ENCODE data around the gene MTHFD2. TPM values are rescaled to one million over a fixed set of nuclear protein-coding genes. Genes with fewer than 3 reads are reported as not detected.

MTHFD2 gene
- total and polyA plus RNA-seq, 2 experiments from 2014 or later = 144 to 215 TPM

- Histone ChIP-seq H3K4me1 (ENCODE audit: insufficient read depth) (no peaks in the 10 kb centered on the region), H3K4me2 (ENCODE audit: unreplicated experiment) (no peak overlapping the region), H4K20me1 (ENCODE audit: insufficient read depth) (no peaks in the 10 kb centered on the region), H3K36me3 (ENCODE audit: low read depth) (no peaks in the 10 kb centered on the region), H3F3A (ENCODE audit: insufficient read depth) (no peaks in the 10 kb centered on the region), H3K9ac (no peak overlapping the region), H3K27ac (no peak overlapping the region), H3K9me3 (ENCODE audit: low read depth) (no peaks in the 10 kb centered on the region), H3K4me3 (no peak overlapping the region), H2AFZ (no peak overlapping the region), H3K9me2 (ENCODE audit: insufficient read depth) (no peaks in the 10 kb centered on the region), H3K27me3 (replicated peaks; ENCODE audit: insufficient read depth) (no peaks in the 10 kb centered on the region), H3K79me2 (ENCODE audit: insufficient read depth) (no peaks in the 10 kb centered on the region)
- in situ Hi-C loops (cut with MboI) = no loop called here
- TF ChIP-seq EZH2phosphoT487 (IDR thresholded peaks at IDR 0.05; ENCODE audit: insufficient read depth, low read depth) (no peak), EZH2 (IDR thresholded peaks at IDR 0.05; ENCODE audit: insufficient read depth, poor library complexity, severe bottlenecking) (no peak)
- 91 to 92% methylated on average over 6 of the region's 6 CpGs for WGBS, 2 experiments (ENCODE audit: low coverage in 1 of 2, low lambda C conversion rate in 2 of 2, missing lambda C conversion rate in 2 of 2)
- DNase-seq = no peak
Observed at GRCh38 chr2:74232426-74232825, 34.0 kb downstream of the MTHFD2 start.

- H4K20me1 ChIP-seq (ENCODE audit: insufficient read depth) = no peaks in the 10 kb centered on the region
- no peak overlapping the region for H3K4me3 ChIP-seq
- no peak overlapping the region for H2AFZ ChIP-seq
- DNase-seq = no peak
- H3K27ac ChIP-seq = no peak overlapping the region
- H3K36me3 ChIP-seq (ENCODE audit: low read depth) = no peaks in the 10 kb centered on the region
- TF ChIP-seq EZH2 (IDR thresholded peaks at IDR 0.05; ENCODE audit: insufficient read depth, poor library complexity, severe bottlenecking) = no peak
- no peak for TF ChIP-seq EZH2phosphoT487 (IDR thresholded peaks at IDR 0.05; ENCODE audit: insufficient read depth, low read depth)
- H3K9me2 ChIP-seq (ENCODE audit: insufficient read depth) = no peaks in the 10 kb centered on the region
- H3K9me3 ChIP-seq (ENCODE audit: low read depth) = no peaks in the 10 kb centered on the region
- H3K4me2 ChIP-seq (ENCODE audit: unreplicated experiment) = no peak overlapping the region
- no peak overlapping the region for H3K9ac ChIP-seq
- H3K79me2 ChIP-seq (ENCODE audit: insufficient read depth) = no peaks in the 10 kb centered on the region
- in situ Hi-C loops (cut with MboI) = no loop called here
- H3K27me3 ChIP-seq (replicated peaks; ENCODE audit: insufficient read depth) = no peaks in the 10 kb centered on the region
- H3F3A ChIP-seq (ENCODE audit: insufficient read depth) = 0 out of 2 replicates have a peak, but pooled peaks cover 1% of the 10 kb centered on the region
- H3K4me1 ChIP-seq (ENCODE audit: insufficient read depth) = no peaks in the 10 kb centered on the region
Observed at GRCh38 chr2:74233648-74234047, 35.2 kb downstream of the MTHFD2 start.

- no peaks in the 10 kb centered on the region for H3K9me3 ChIP-seq (ENCODE audit: low read depth)
- no peaks in the 10 kb centered on the region for H3K4me1 ChIP-seq (ENCODE audit: insufficient read depth)
- no peak overlapping the region for H3K9ac ChIP-seq
- H4K20me1 ChIP-seq (ENCODE audit: insufficient read depth) = no peaks in the 10 kb centered on the region
- no peak overlapping the region for H2AFZ ChIP-seq
- no peak overlapping the region for H3K4me3 ChIP-seq
- no peaks in the 10 kb centered on the region for H3K79me2 ChIP-seq (ENCODE audit: insufficient read depth)
- WGBS, 2 experiments (ENCODE audit: low coverage in 1 of 2, low lambda C conversion rate in 2 of 2, missing lambda C conversion rate in 2 of 2) = 84 to 86% methylated on average over 5 of the region's 5 CpGs
- H3F3A ChIP-seq (ENCODE audit: insufficient read depth) = 0 out of 2 replicates have a peak, but pooled peaks cover 5% of the 10 kb centered on the region
- H3K9me2 ChIP-seq (ENCODE audit: insufficient read depth) = no peaks in the 10 kb centered on the region
- in situ Hi-C loops (cut with MboI) = no loop called here
- H3K27me3 ChIP-seq (replicated peaks; ENCODE audit: insufficient read depth) = no peaks in the 10 kb centered on the region
- H3K36me3 ChIP-seq (ENCODE audit: low read depth) = no peaks in the 10 kb centered on the region
- no peak overlapping the region for H3K4me2 ChIP-seq (ENCODE audit: unreplicated experiment)
- TF ChIP-seq EZH2phosphoT487 (IDR thresholded peaks at IDR 0.05; ENCODE audit: insufficient read depth, low read depth) (no peak), EZH2 (IDR thresholded peaks at IDR 0.05; ENCODE audit: insufficient read depth, poor library complexity, severe bottlenecking) (no peak)
- no peak for DNase-seq
- no peak overlapping the region for H3K27ac ChIP-seq
Observed at GRCh38 chr2:74235041-74235440, 36.6 kb downstream of the MTHFD2 start.

- H3K4me3 ChIP-seq = no peak overlapping the region
- no peak for TF ChIP-seq EZH2phosphoT487 (IDR thresholded peaks at IDR 0.05; ENCODE audit: insufficient read depth, low read depth)
- no peak for TF ChIP-seq EZH2 (IDR thresholded peaks at IDR 0.05; ENCODE audit: insufficient read depth, poor library complexity, severe bottlenecking)
- H3K9me3 ChIP-seq (ENCODE audit: low read depth) = no peaks in the 10 kb centered on the region
- H3K4me1 ChIP-seq (ENCODE audit: insufficient read depth) = no peaks in the 10 kb centered on the region
- H3K9ac ChIP-seq = no peak overlapping the region
- DNase-seq = peak; percentile 51
- no peak overlapping the region for H2AFZ ChIP-seq
- H3K27ac ChIP-seq = no peak overlapping the region
- no peaks in the 10 kb centered on the region for H3K79me2 ChIP-seq (ENCODE audit: insufficient read depth)
- no peaks in the 10 kb centered on the region for H4K20me1 ChIP-seq (ENCODE audit: insufficient read depth)
- no peaks in the 10 kb centered on the region for H3K9me2 ChIP-seq (ENCODE audit: insufficient read depth)
- no peaks in the 10 kb centered on the region for H3K27me3 ChIP-seq (replicated peaks; ENCODE audit: insufficient read depth)
- 82 to 92% methylated on average over 2 of the region's 2 CpGs for WGBS, 2 experiments (ENCODE audit: low coverage in 1 of 2, low lambda C conversion rate in 2 of 2, missing lambda C conversion rate in 2 of 2)
- H3K4me2 ChIP-seq (ENCODE audit: unreplicated experiment) = no peak overlapping the region
- in situ Hi-C loops (cut with MboI) = no loop called here
- H3F3A ChIP-seq (ENCODE audit: insufficient read depth) = 0 out of 2 replicates have a peak, but pooled peaks cover 5% of the 10 kb centered on the region
- no peaks in the 10 kb centered on the region for H3K36me3 ChIP-seq (ENCODE audit: low read depth)
Observed at GRCh38 chr2:74238879-74239278, 40.5 kb downstream of the MTHFD2 start.

DNA sequence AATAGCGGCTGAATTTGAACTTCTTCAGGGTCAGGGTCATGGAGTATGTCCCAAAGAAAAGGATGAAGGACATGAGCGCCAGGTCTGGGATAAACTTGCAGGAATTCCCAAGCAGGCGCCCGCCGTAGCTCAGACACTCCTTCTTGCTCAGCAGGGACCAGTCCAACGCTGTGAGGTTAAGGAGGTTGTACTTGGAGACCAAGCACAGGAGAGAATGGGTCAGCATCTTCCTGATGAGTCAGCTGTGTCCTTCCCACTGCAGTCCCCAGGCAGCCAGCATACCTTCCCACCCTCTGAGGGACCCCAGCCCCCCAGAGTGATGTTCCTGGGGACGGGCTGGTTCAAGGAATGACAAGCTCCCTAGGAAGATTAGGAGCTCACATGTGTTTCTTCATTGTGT lies 40.9 kb downstream of the MTHFD2 start:
- Histone ChIP-seq H3K79me2 (ENCODE audit: insufficient read depth) (no peaks in the 10 kb centered on the region), H3K27me3 (replicated peaks; ENCODE audit: insufficient read depth) (no peaks in the 10 kb centered on the region), H3K9me3 (ENCODE audit: low read depth) (no peaks in the 10 kb centered on the region), H3K4me1 (ENCODE audit: insufficient read depth) (no peaks in the 10 kb centered on the region), H3K9me2 (ENCODE audit: insufficient read depth) (no peaks in the 10 kb centered on the region), H2AFZ (no peak overlapping the region), H3K4me2 (ENCODE audit: unreplicated experiment) (no peak overlapping the region), H3K36me3 (ENCODE audit: low read depth) (no peaks in the 10 kb centered on the region), H3K9ac (no peak overlapping the region), H3K27ac (no peak overlapping the region), H3F3A (ENCODE audit: insufficient read depth) (0 out of 2 replicates have a peak, but pooled peaks cover 5% of the 10 kb centered on the region), H3K4me3 (no peak overlapping the region), H4K20me1 (ENCODE audit: insufficient read depth) (no peaks in the 10 kb centered on the region)
- no peak for DNase-seq
- in situ Hi-C loops (cut with MboI) = no loop called here
- WGBS, 2 experiments (ENCODE audit: low coverage in 1 of 2, low lambda C conversion rate in 2 of 2, missing lambda C conversion rate in 2 of 2) = 79 to 89% methylated on average over 7 of the region's 7 CpGs
- TF ChIP-seq EZH2phosphoT487 (IDR thresholded peaks at IDR 0.05; ENCODE audit: insufficient read depth, low read depth) (no peak), EZH2 (IDR thresholded peaks at IDR 0.05; ENCODE audit: insufficient read depth, poor library complexity, severe bottlenecking) (no peak)

All from GM23248 (cell line).